Caki2 (cell line): ENCODE data around the gene MGMT. TPM values are rescaled to one million over a fixed set of nuclear protein-coding genes. Genes with fewer than 3 reads are reported as not detected.

Source experiments
- DNase-seq: peaks from one replicate; pipeline ENCODE4 v3.0.0-alpha.2; 2015; ENCODE audit warnings: low read depth
- in situ Hi-C: cut with HindIII; loops from 2 replicates; pipeline ENCODE4 v1.10.0; 2016; ENCODE audit warnings: low sequenced_read_pairs, low pct_unique_long_range_greater_than_20kb, mixed read lengths
- total RNA-seq: library from RNA; depleted of rRNA; stranded (reverse); fragments of >200 nt; shearing (Covaris generic); gene quantifications from 2 replicates; pipeline ENCODE4 v1.2.3, GENCODE V29; 2014; ENCODE audit warnings: low replicate concordance

The MGMT gene
- total RNA-seq, 1 experiment from 2014 or later: 101 TPM

DNA sequence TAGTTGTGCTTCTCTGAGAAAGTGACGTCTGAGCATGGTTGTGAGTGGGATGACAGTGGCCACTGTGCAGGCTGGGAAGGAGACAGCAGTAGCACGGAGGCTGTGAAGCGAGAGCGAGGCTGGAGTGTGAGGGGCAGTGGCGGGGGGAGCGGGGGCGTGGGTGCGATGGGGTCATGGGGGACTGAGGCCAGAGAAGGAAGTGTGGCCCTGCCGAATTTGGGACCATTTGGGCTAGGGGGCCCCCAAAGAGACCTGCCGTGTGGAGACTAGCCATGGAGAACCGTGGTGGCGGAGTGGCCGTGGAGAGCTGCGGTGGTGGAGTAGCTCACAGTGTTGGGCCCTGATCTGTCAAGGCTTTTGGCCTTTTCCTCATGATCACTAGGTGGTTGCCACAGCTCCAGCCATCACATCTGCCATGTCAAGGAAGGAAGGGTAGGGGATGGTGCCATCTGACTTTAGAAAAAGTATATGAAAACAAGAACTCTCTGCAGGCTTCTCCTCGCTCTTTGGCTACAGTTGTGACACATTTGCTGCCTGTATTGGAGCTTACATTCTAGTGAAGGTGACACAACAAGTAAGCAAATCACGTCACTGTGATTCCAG lies 61.4 kb downstream of the MGMT start:
- DNase-seq: no peak
- in situ Hi-C loops: no loop called here

DNA sequence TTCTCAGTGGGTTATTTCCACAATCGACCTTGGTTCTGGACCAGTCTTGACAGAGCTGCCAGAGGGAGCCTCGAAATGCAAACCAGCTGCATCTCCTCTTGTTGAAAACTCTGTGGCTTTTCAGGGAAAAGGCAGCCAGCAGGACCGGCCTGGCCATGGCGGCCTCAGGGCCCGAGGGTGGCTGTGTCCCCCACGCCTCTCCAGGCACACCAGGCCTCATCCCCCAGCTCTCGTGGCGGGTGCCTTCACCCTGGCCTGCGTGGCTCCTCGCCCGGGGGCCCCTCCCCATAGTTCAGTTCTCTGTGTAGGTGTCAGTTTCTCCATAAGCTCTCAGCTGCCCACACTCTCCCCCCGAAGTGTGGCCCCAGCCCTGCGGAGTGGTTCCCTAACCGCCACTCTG lies 63.5 kb downstream of the MGMT start:
- no peak for DNase-seq
- in situ Hi-C loops: no loop called here

DNA sequence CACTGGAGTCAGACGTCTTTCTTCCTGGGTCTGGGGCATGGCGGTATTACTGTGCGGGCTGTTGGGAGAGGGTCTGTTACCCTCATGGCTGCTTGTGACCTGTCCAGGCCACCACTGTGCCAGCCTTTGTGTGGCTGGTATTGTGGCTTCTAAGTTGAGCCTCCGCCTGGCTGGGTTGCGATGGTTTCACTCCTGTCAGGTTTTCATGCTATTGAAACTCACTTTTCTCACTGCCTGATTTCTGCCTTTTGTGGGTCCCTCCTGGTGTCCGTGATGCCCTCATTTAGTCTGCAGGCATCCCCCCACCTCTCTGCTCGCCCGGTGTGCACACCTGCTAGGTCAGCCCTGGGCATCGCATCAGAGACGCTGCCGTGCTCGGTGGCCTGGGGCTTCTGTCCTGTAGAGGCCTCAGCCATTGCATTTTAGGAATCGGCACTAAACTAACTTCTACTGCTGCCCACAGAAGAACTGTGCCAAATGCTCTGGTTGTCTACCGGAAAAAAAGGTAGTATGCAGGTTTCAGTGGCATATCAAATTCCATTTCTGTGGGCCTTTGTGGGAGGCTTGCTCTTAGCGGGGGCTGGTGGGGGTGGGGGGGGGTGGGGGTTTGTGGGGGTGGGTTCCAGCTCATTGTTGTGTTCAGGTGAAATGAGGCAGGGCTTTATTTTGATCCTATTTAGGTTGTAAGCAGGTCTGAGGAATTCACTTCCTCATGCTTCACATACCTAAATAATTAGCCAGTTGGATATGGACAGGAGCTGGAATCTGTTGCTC lies 64.3 kb downstream of the MGMT start:
- peak; percentile 6 for DNase-seq
- in situ Hi-C loops: no loop called here

DNA sequence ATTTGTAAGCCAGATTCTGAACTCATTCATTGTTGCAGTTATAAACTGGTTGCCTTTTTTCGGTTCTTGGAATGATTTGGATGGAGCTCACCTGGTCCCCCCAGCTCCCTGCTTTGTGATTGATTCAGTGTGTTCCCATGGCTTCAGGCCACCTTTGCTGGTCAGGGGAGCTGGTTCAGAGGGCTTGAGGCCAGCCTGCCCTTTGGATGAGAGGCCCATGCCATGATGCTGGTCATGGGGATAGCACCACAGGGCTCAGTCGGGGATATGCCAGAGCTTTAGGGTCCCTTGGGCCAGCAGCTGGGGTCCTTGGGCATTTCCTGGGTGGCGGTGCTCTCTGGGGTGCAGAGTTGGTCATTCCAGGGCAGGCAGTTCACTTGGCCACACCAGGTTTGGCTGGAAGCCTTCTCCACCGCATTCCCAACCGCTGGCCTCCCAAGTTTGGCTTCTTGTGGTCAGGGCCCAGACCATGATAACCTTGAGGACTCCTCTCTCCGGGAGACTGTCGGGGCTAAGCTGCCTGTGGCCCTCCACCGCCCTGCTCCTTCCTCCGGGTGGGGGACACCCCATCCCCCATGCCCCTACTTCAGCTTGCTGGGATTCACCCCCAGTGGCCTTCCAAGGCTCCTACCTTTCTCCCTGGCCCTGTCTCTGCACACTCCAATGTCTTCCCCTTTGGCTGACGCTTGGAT lies 65.1 kb downstream of the MGMT start:
- in situ Hi-C loops: no loop called here
- DNase-seq: peak; percentile 59

DNA sequence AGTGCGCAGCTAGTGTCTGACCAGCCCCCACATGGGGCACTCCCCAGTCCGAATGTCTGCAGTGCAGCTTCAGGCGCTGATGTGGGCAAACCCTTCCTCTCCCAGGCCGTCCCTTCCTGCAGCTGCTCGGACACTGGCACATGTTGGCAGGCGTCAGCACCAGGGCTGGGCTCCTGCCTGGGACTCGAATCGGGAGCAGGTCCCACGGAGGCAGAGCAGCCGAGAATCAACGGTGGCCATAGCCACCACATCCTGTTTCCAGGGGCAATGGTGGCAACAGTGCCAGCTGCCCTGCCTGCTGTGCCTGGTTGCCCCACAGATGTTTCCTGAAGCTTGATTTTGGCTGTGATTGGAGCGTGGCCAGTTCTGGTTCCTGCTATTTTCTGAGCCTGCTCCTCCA lies 65.8 kb downstream of the MGMT start:
- in situ Hi-C loops: no loop called here
- DNase-seq: no peak

DNA sequence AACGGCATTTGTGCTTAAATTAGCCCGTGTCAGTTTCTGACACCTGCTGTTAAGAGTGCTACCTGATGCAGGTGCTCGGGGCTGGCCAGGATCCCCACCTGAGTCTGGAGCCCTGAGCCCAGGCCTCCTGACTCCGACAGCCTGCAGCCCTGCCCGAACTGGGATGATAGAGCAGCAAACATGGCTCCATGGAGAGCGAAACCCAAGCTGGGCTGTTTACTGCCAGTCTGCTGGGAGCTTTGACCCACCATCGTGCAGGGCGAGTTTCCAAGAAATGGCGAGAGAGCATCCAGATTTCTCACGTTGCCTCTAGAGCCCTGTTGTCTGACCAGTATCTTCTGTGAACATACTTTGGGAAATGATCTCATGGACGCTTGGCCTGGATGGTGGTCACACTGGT lies 66.2 kb downstream of the MGMT start:
- in situ Hi-C loops: no loop called here
- no peak for DNase-seq

DNA sequence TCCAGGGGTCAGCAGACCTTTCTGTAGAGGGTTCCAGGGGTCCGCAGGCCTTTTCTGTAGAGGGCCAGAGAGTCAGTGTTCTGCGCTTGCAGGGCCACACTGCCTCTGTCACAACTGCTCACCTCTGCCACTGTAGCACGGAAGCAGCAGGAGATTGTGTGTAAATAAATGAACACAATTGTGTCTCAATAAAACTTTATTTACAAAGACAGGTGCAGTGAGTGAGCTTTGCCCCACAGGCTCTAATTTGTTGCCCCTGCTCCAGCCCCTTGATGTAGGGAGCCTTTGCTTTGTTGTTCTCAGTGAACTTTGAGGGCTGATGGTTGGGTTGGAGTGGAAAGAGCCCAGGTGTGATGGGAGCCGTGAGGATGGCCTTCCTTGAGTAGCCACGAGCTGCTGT lies 67.8 kb downstream of the MGMT start:
- in situ Hi-C loops: no loop called here
- no peak for DNase-seq

DNA sequence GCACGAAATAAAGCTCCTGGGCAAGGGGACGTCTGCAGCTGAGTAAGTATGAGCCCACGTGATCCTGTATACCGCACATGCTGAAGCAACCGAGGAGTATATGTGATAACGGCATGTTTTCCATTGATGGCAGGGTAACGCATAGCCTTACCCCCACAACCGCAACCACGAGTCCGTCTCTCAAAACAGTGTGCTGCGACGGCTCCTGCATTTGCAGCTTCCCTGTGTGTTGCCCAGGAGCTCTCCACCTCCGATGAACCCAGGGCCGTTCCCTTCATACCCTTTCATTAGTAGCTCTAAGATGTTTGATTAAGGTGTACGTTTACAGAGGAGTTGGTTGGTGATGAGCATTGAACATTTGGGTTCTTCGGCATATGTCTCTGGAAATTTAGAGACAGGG lies 69.3 kb downstream of the MGMT start:
- DNase-seq: no peak
- in situ Hi-C loops: no loop called here

DNA sequence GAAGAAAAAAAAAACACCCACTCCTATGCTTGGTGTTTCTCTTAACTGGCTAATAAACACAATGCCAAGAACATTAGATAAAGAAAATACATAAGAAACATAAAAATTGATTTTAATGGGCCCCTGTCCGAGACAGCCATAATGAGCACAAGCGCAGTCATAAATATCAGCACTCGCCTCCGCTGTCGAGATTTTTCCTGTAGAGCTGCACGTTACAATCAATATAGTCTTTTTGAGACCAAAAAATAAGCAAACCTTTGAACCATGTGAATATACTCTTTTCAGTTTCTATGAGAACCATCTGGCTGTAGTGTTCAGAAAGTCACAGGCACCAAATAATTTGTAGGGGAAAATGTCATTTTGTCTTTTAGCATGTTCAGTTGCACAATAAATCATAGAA lies 70.1 kb downstream of the MGMT start:
- no peak for DNase-seq
- in situ Hi-C loops: no loop called here

DNA sequence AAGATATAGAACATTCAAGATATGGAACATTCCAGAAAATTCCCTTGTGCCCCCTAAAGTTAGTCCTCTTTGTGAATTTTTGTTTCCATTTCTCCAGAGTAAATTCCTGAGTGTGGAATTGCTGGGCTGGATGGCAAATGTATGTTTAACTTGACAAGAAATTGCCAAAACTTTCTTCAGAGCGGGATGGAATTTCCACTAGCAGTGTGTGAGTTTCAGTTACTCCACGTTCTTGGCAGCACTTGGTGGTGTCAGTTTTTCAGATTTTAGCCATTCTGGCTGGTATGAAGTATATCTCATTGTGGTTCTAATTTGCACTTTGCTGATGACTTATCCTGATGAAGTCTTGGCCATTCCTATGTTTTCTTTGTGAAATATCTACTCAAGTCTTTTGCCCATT lies 71.2 kb downstream of the MGMT start:
- in situ Hi-C loops: no loop called here
- no peak for DNase-seq

DNA sequence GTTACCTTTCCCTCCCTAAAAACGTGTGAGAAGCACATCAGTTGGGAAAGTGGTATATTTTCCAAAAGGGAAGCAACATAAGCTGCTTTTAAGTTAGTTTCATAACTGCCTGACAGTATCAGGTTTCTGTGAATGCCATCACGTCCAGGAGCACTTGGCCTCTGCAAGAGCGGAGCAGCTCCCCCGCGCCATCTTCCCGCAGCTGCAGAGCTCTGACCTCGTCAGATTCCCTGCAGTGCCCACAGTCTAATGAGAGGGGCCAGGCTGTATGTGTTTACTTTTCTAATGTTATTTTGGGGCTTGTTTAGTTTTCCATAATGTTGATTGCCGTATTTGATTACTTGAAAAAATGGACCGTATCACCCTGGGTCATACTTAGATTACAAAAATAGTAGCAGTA lies 74.2 kb downstream of the MGMT start:
- in situ Hi-C loops: no loop called here
- DNase-seq: no peak

DNA sequence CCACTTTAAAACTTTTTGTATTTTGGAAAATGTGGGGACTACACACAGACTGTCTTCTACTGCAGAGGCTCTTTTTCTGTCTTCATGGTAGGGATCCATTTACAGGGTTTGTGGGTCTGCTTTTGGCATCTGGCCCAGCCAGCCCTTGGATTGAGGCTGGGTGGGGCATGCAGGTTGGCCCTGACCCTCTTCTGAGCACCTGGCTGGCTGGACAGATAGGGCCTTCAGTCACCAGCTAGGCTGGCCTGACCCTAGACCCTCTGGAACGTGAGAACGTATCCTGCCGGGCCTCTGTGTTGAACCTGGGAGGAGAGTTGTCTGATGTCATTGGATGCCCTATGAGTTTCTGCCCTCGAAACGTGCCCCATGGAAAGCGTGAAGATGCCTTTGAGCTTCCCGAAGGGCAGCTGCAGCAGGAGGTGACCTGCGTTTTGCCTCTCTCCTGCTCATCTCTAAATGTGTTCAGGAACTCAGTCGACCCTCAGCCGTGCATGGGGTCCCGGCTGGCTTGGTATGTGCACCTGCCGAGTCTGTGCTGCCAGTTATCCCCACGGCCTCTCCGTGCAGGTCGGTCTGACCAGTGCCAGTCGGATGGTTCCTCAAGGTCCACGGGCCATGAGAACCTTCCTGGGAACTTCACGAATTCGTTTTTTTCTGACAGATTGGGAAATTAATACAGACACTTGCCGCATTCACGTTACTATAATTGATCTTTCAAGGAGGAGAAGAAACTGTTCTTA lies 74.9 kb downstream of the MGMT start:
- DNase-seq: no peak
- in situ Hi-C loops: no loop called here

DNA sequence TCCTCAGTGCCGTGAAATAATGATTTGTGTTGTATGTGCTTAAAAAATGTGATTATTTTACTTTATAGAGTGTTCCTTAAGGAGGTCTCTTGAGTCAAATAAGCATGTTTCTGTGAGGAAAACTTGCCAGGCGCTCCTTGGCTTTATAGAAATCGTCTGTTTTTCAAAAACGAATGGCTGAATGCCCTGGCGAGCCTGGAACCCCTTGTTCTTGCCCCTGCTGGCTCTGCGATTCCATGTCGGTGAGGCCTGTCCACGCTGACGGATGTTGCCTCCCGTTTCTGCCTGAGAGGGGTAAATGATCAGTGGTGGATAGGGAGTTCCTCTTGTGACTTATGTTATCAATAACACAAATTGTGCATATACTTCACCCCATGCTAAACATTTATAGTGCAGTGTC lies 75.5 kb downstream of the MGMT start:
- no peak for DNase-seq
- in situ Hi-C loops: no loop called here

DNA sequence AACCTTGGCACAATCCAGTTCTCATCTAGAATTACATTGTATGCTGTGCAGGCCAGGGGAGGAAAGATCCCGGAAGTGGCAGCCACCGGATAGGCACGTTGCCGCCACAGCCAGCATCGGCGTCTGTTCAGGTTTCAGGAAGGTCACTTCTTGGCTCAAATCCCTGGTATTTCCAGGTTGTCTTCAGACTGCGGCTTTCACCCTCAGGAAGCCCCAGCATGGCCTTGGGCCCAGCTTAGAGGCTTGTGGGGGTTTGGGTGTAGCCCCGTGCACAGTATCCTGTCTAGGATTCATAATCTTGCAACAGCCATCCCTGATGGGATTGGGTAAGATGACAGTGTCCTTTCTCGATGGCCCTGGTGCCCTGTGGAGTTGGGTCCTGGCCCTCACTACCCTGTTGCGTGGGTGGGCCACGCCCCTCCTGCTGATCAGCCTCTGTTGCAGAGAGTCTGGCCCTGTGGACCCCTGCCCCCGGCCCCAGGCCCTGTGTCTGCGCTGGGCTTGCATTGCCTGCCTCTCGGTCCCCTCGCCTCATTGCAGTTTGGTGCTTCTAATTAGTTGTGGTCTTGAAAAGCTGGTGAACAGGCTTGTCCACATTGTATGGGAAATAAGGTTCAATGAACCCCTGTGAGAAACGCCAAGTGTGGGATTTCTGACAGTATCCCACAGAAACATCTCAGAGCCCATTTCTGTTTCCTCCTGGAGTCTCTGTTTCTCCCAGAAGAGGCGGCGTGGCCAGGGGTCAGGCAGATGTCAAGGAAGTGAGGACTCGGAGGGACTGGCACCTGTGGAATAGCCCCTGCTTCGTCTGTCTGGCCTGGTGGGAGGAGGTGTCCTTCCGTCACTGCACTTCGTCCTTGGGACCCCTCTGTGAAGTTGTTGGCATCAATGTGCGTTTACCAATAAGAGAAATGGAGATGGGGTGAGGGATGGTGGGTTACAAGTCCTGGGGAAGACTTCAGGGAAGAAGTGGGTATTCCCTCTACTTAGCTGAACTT lies 77.5 kb downstream of the MGMT start:
- in situ Hi-C loops: no loop called here
- no peak for DNase-seq

DNA sequence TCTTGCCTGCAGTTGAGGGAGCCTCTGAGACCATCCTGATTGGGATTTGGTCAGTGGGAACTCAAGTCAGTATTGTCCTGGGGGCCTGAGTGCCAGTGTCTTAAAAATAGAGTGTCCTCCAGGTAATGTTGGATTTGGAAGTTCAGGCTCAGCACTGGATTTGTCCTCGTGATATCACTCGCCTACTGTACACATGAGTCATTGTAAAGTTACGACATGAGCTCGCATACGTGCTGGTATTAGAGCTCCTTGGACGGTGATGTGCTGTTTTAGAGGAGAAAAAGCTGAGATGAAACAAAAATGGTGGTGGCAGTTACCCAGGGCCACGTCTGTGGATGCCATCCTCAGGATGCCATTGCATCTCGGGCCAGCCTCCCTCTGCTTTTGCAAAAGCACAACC lies 78.2 kb downstream of the MGMT start:
- in situ Hi-C loops: no loop called here
- DNase-seq: peak; percentile 8

DNA sequence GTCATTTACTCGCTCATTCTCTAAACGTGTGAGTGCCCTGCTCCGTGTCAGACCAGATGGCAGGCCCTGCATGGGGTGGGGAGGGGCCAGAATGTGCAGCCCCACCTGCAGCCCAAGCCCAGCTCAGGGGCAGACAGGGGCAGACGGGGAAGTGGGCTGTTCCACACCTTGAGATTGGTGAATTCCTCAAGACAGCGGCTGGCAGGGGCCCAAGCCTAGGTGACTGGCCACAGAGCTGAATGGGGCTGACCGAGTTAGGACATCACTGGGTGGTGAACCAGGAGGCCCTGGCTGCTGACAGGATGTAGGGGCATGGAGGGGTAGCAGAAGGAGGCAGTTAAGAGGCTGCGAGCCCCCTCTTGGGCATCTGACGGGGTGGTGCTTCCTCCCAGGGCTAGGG lies 79.1 kb downstream of the MGMT start:
- DNase-seq: no peak
- in situ Hi-C loops: no loop called here

DNA sequence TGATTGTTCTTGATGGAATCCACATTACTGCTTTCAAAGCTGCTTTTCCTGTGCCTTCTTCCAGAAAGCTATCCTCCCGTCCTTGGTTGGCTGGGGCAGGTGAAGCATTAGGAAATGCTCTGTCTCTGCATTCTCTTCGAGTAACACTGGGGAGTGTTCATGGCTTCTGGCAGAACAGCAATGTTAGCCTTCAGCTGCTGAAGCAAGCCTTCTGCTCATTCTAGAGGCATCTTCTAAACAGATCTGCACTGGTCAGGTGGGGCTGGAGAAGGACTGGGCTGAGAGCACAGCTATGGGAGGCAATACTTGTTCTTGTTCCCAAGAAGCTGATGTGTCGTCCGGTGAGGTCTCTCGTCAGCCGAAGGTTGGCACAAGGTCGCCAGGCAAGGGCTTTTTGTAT lies 80.6 kb downstream of the MGMT start:
- in situ Hi-C loops: no loop called here
- no peak for DNase-seq

DNA sequence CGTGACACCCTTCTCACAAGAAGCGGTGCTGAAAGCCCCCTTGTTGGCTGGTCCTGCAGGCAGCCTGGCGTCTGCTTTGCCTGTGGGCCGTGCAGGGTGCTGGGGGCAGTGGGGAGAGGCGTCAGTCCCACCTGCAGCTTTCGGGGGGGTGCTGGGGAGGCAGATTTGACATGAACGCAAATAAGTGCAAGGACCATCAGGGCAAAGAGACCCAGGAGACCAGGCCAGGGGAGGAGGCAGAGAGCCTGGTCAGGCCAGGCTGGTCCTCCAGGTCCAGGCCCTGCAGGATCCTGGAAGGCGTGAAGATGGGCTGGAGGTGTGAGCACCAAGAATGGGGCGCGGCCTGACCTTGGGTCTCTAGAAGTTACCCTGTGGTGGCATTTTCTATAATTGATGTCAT lies 81.6 kb downstream of the MGMT start:
- no peak for DNase-seq
- in situ Hi-C loops: no loop called here
